NCI-H345 (cell line): ENCODE data around the gene C10orf53.
"Not testable (repeated sequence)": the region's sequence is repeated elsewhere in the genome, so short reads cannot be mapped to it uniquely, and the experiment has no call there.

Experiments
- DNase-seq: peaks from one replicate; lab custom pipeline; 2025; lab: John Stamatoyannopoulos, UW

Gene C10orf53

DNA sequence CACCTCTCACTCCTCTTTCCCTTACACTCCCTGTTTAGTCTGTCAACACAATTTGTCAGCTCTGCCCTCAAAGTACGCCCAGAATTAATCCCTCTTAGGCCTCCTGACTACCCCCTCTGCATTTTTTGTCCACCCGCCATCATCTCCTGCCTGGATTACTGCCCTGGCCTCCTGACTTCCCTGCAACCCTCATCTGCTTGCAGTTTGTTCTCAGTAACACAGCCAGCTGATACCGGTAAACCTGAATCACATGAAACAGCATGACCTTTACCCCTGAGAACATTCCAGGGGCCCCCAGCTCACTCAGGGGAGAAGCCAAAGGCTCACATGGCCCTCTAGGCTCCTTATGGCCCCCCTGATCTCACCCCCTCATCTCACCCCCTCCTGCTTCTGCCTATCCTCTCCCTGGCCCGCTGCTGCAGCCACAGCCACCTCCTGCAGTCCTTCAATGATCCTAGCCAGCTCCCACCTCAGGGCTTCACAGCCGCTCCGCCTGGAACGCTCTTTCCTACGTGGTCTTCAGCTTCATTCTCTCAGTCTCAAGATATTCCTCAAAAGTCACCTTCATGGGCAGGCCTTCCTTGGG lies 8.9 kb downstream of the C10orf53 start:
- DNase-seq: no peak

DNA sequence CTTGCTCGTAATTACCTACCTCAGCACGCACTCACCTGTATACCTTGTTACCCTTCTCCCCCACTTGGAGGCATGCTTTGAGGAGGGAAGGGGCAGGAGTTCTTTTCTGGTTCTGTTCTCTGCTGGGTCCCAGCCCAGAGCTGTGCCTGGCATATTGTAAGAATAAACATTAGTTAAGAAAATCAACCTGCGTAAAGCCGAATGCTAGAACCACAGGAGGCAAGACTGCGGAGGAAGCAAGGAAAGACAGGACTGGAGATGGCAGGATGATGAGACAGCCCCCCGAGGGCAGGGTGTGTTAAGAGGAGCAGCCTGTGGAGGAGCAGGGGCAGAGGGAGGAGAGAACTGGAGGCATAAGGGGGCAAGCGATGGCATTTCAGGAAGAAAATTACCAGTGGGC lies 9.5 kb downstream of the C10orf53 start:
- no peak for DNase-seq

DNA sequence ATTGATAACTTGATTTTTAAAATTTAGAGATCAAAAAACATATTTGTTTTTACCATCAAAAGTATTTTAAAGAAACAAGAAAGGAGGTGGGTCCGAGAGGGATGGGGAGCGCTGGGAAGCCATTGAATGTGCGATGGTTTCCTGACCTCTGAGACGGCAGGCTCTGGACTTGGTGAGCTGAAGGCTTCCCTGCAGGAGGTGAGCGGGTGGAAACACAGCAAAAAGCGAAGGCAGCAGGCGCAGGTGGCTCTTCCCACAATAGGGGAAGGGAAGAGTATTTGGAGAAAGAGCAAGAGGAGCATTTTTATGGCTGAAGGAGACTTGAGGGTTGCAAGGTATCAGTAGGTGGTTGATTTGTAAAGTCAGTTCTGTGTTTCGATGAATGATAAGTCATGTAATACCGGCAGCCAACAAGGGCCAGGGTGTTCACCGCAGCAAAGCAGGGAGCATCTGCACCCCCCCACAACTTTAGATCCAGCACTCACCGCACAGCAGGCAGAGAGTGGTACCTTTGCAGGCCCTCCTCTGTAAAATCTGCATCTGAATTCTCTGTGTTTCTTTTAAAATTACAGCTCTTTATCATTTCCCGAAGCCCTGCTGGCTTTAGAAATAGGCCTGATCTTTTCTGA lies 10.5 kb downstream of the C10orf53 start:
- no peak for DNase-seq

- no peak for DNase-seq
These were observed 11.4 kb downstream of the C10orf53 start for GRCh38 chr10:49690698-49691356.

- DNase-seq: no peak
These were observed 12.1 kb downstream of the C10orf53 start for GRCh38 chr10:49691588-49691987.

DNA sequence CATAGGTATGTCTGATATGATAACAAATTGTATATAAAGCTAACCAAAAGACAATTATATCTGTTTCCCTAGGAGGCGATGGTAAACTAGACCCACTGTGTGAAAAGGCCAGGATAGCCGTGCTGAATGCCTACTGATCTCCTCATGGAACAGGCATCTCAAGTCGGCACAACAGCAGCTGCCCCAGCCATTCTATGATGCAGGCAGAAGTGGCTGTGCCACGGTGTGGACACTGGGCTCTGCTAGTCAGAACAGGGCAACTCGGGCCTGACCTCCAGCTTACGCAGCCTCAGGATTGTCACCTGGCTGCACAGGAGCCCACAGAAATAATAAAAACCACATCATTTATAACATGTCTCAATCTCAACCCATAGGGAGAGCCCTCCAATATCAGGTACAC lies 15.0 kb downstream of the C10orf53 start:
- DNase-seq: no peak

- DNase-seq: no peak
These were observed 16.9 kb downstream of the C10orf53 start for GRCh38 chr10:49696311-49696710.

- no peak for DNase-seq
These were observed 19.2 kb downstream of the C10orf53 start for GRCh38 chr10:49698679-49699078.

DNA sequence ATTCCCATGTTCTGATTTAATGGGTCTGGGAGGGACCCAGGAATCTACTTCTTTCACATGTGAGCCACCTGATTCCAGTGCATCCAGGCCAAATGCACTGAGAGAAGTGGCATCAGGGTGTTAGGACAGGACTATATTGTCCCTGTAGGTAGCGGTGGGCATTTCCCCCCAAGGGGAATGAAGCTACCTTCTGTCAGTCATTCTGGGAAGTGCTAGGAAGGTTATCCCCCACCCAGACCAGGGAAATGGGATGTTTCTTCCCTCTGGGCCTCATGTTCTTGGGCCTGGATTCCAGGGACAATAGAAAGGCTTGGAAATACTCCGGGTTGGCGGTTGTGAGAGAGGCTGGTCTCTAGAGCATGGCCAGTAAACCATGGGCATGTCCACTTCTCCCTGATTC lies 20.8 kb downstream of the C10orf53 start:
- DNase-seq: no peak

GRCh38 chr10:49700997-49701396 lies 21.5 kb downstream of the C10orf53 start:
- peak; percentile 48 for DNase-seq

- no peak for DNase-seq
These were observed 28.1 kb downstream of the C10orf53 start for GRCh38 chr10:49707585-49707984.

DNA sequence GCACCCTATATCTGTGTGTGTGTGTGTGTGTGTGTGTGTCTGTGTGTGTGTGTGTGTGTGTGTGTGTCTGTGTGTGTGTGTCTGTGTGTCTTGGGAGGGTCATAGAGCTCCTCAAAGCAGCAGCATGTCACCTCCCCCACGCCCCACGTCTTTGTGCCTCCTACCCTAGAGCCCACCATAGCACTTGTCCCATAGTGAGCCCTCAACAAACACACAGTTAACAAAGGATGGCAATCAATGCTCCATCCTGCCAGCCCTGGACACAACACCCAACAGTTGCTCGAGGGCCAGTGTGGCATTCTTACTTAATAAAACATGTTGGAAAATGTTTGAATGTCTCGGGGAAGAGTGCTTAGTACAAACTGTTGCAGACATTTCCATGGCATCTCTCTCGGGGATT lies 30.5 kb downstream of the C10orf53 start:
- no peak for DNase-seq

GRCh38 chr10:49710966-49711365 lies 31.5 kb downstream of the C10orf53 start:
- no peak for DNase-seq

DNA sequence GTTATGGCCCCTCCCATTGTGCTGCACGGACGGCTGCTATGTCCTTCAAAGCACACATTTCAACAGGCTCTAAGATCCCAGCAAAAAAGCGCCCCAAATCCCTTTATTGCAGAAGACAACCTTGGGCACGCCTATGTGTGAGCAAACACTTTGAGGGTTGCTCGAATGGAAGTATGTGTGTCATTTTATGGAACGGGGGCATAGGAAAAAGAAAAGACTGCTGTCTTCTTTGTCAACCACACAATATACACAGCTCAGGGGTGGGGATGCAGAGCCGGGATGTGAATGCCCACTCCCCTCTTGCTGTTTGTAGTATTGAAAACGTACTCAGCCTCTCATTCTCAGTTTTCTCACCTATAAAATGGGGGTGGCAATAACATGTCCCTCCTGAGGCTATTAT lies 32.0 kb downstream of the C10orf53 start:
- DNase-seq: no peak

DNA sequence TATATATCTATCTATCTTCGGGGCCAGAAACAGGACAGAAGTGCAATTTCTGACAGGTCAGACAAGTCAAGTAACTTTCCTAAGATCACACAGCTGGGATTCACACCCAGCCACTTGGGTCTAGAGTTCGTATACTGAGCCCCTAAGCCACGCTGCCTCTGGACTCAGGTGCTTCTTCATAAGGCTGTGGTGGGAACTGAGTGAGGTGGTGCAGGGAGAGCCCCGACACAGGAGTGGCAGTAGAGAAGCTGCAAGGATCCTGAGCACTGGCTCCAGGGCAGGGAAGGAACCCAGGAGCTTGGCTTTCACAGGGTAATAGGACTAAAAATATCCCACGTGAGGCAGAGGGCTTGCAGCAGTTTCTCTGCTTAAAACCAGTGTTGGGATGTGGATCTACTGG lies 33.8 kb downstream of the C10orf53 start:
- no peak for DNase-seq

DNA sequence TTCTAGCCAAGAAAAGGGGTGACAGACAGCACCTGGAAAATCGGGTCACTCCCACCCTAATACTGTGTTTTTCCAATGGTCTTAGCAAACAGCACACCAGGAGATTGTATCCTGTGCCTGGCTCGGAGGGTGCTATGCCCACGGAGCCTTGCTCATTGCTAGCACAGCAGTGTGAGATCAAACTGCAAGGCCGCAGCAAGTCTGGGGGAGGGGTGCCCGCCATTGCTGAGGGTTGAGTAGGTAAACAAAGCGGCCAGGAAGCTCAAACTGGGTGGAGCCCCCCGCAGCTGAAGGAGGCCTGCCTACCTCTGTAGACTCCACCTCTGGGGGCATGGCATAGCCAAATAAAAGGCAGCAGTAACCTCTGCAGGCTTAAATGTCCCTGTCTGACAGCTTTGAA lies 35.7 kb downstream of the C10orf53 start:
- not testable (repeated sequence) for DNase-seq

DNA sequence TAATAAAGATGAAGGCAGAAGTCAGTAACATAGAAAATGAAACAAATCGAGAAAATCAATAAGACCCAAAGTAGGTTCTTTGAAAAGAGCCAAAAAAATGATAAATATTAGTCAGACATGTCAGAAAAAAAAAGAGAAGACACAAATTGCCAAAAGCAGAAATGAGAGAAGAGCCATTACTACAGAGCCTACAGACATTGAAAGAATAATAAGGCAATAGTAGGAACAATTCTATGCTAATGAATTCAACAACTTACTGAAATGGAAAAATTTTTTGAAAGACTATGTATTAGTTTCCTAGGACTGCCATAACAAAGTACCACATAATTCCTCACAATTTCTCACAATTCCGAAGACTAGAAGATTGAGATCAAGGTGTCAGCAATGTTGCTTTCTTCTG lies 47.1 kb downstream of the C10orf53 start:
- no peak for DNase-seq

- no peak for DNase-seq
These were observed 54.4 kb downstream of the C10orf53 start for GRCh38 chr10:49733866-49734265.

- no peak for DNase-seq
These were observed 55.2 kb downstream of the C10orf53 start for GRCh38 chr10:49734676-49735075.

GRCh38 chr10:49735161-49735560 lies 55.7 kb downstream of the C10orf53 start:
- DNase-seq: no peak

- no peak for DNase-seq
These were observed 56.6 kb downstream of the C10orf53 start for GRCh38 chr10:49735848-49736563.

DNA sequence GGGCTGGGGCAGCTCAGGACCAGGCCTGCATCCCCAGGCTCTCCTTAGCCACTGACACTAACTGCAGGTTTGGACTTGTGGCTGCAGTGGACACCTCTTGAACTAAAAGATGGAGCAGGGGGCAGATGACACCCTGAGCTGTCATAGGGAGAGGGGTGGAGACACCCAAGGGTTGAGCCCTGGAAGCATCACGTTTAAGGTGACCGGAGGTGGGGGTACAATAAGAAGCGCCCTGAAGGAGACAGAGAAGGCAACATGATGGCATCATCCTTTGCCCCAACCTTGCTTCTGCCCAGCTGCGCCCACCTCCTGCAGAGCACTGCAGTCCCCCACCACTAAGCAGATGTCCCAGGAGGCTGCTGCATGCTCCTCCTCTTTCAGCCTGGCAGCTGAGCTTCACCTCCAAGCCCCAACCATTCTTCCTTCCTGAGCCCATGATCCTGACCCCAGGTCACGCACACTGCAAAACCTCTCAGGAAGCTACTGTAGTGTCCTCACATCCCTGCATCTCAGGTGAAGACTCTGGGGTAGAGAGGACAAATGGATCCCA lies 57.2 kb downstream of the C10orf53 start:
- no peak for DNase-seq
